Keratinocyte (primary cell): ENCODE data around the gene BCAS3. TPM values are rescaled to one million over a fixed set of nuclear protein-coding genes. Genes with fewer than 3 reads are reported as not detected.

Experiments
- DNase-seq: peaks from one replicate; pipeline ENCODE4 v3.0.0-alpha.2; 2011; ENCODE audit warnings: low read depth, missing footprints, low spot score
- FAIRE-seq: peaks from 2 replicates; lab custom pipeline; 2011; peaks lifted over from hg19 to GRCh38; lab: Jason Lieb, UNC
- H2AFZ ChIP-seq: 2 replicates; pipeline ENCODE4 v1.6.0; 2012; ENCODE audit warnings: low read length, control low read depth, inconsistent platforms; ENCODE audit not compliant: control insufficient read depth
- H3K27ac ChIP-seq: 2 replicates; pipeline ENCODE4 v1.5.1; 2011; ENCODE audit warnings: low read length; ENCODE audit not compliant: control insufficient read depth, insufficient read depth
- H3K27me3 ChIP-seq: 3 replicates; pipeline ENCODE4 v1.6.0; 2011; ENCODE audit warnings: low read length; ENCODE audit not compliant: control insufficient read depth, insufficient read depth; ENCODE audit errors: extremely low read depth
- H3K36me3 ChIP-seq, 2 experiments: 2 replicates in 1 of 2; 3 replicates in 1 of 2; pipeline ENCODE4 v1.5.1; 2011; ENCODE audit warnings: low read length in 2 of 2, mild to moderate bottlenecking in 1 of 2; ENCODE audit not compliant: control insufficient read depth in 2 of 2, insufficient read depth in 2 of 2; ENCODE audit errors: extremely low read depth in 1 of 2
- H3K4me1 ChIP-seq: 3 replicates; pipeline ENCODE4 v1.5.1; 2011; ENCODE audit warnings: low read length; ENCODE audit not compliant: control insufficient read depth, insufficient read depth; ENCODE audit errors: extremely low read depth
- H3K4me2 ChIP-seq: 3 replicates; pipeline ENCODE4 v1.6.0; 2011; ENCODE audit warnings: low read depth, low read length; ENCODE audit not compliant: control insufficient read depth, insufficient read depth; ENCODE audit errors: extremely low read depth
- H3K4me3 ChIP-seq, 3 experiments: fragments of 200-600 bp in 1 of 3; sonication (generic) in 1 of 3; 2 replicates in 2 of 3; 3 replicates in 1 of 3; pipeline ENCODE4 v1.5.1; 2011 to 2016; ENCODE audit warnings: low read length in 3 of 3, mild to moderate bottlenecking in 3 of 3, control low read depth in 2 of 3, inconsistent platforms in 1 of 3, low read depth in 1 of 3, mixed read lengths in 1 of 3, mixed run types in 1 of 3, moderate library complexity in 1 of 3; ENCODE audit not compliant: control insufficient read depth in 2 of 3, insufficient read depth in 2 of 3; ENCODE audit errors: extremely low read depth in 1 of 3
- H3K79me2 ChIP-seq: 2 replicates; pipeline ENCODE4 v1.6.0; 2012; ENCODE audit warnings: low read length; ENCODE audit not compliant: control insufficient read depth, insufficient read depth
- H3K9ac ChIP-seq: 3 replicates; pipeline ENCODE4 v1.6.0; 2011; ENCODE audit warnings: low read length; ENCODE audit not compliant: control insufficient read depth, insufficient read depth; ENCODE audit errors: extremely low read depth
- H3K9me1 ChIP-seq: 3 replicates; pipeline ENCODE4 v1.6.0; 2011; ENCODE audit warnings: low read length; ENCODE audit not compliant: control insufficient read depth, insufficient read depth; ENCODE audit errors: extremely low read depth
- H3K9me3 ChIP-seq: 2 replicates; pipeline ENCODE4 v1.5.1; 2012; ENCODE audit warnings: low read depth, low read length; ENCODE audit not compliant: control insufficient read depth
- H4K20me1 ChIP-seq: 3 replicates; pipeline ENCODE4 v1.6.0; 2011; ENCODE audit warnings: low read length; ENCODE audit not compliant: control insufficient read depth, insufficient read depth; ENCODE audit errors: extremely low read depth
- CTCF ChIP-seq, 3 experiments: IDR thresholded peaks in 1 of 3; conservative IDR thresholded peaks in 1 of 3; optimal IDR thresholded peaks in 1 of 3; 2 replicates in 2 of 3; 3 replicates in 1 of 3; pipeline versions ENCODE3 to v1.5.1; 2011; ENCODE audit warnings: low read length in 3 of 3, mild to moderate bottlenecking in 3 of 3, moderate library complexity in 2 of 3, control low read depth in 1 of 3, inconsistent platforms in 1 of 3; ENCODE audit not compliant: insufficient read depth in 2 of 3; ENCODE audit errors: extremely low read depth in 1 of 3
- EZH2 ChIP-seq: IDR thresholded peaks from one replicate; pipeline ENCODE4 v1.6.1; 2012; ENCODE audit warnings: inconsistent platforms, mild to moderate bottlenecking, low read length, moderate library complexity
- dilution Hi-C: fragments of 300-500 bp; cut with MboI; formaldehyde crosslinking; loops from one replicate; pipeline ENCODE4 v1.7.0; 2020; ENCODE audit warnings: low sequenced_read_pairs; ENCODE audit not compliant: extremely low pct_ligation_motif_present
- polyA plus RNA-seq, 5 experiments: library from polyadenylated mRNA; depleted of rRNA in 3 of 5; stranded (reverse) in 3 of 5; stranded (forward) in 1 of 5; unstranded in 1 of 5; fragments of >200 nt; gene quantifications; 1 replicate in 1 of 5; 2 replicates in 3 of 5; 3 replicates in 1 of 5; pipeline versions ENCODE4 v1.2.1 to v1.2.3, GENCODE V29; 2011 to 2012; ENCODE audit warnings: missing spikeins in 2 of 5, low read depth in 1 of 5, low replicate concordance in 1 of 5

Gene BCAS3
- polyA plus RNA-seq, 1 donor (not counting 4 experiments of a cell fraction or from before 2014, with no cell fraction given), result 11.8 TPM

DNA sequence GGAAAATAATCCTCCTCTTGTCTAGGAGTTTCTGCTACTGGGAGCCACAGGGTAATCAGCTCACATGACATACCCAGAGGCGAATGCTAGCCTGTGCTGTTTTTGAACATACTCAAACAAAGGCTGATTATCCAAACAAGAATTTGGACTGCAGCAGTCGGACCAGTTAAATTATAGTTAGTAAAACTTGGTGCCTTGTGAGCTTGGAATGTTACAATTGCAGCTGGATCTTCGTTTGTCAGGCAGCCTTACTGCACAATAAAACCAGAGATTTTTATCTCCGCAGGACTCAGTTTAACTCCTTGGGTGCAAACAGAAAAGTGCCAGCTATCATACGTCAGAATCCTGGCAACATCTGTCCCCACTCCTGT is 558.2 kb downstream of the BCAS3 start:
- H3K9ac ChIP-seq, result no peak overlapping the region
- H3K79me2 ChIP-seq, result no peaks in the 10 kb centered on the region
- TF ChIP-seq CTCF (optimal IDR thresholded peaks at IDR 0.05 in 1 of 3, IDR thresholded peaks at IDR 0.05 in 1 of 3, conservative IDR thresholded peaks at IDR 0.05 in 1 of 3; ENCODE audit: extremely low read depth in 1 of 3, insufficient read depth in 2 of 3, low read length in 3 of 3) (no peak), EZH2 (no peak)
- no peak overlapping the region for H3K27ac ChIP-seq
- no peaks in the 10 kb centered on the region for H3K9me3 ChIP-seq
- no peak overlapping the region for H3K4me2 ChIP-seq
- no peak for DNase-seq
- no peaks in the 10 kb centered on the region for H4K20me1 ChIP-seq
- no peak overlapping the region for H2AFZ ChIP-seq
- no peak for FAIRE-seq
- dilution Hi-C loops, result no loop called here
- no peak overlapping the region for H3K4me3 ChIP-seq
- no peaks in the 10 kb centered on the region for H3K27me3 ChIP-seq
- no peaks in the 10 kb centered on the region for H3K4me1 ChIP-seq
- H3K9me1 ChIP-seq, result no peaks in the 10 kb centered on the region
- no peaks in the 10 kb centered on the region for H3K36me3 ChIP-seq

GRCh38 chr17:61237275-61237674 is 559.6 kb downstream of the BCAS3 start:
- FAIRE-seq (no peak), DNase-seq (no peak)
- no peak overlapping the region for H2AFZ ChIP-seq
- no peaks in the 10 kb centered on the region for H3K36me3 ChIP-seq
- no peak for TF ChIP-seq CTCF (optimal IDR thresholded peaks at IDR 0.05 in 1 of 3, IDR thresholded peaks at IDR 0.05 in 1 of 3, conservative IDR thresholded peaks at IDR 0.05 in 1 of 3; ENCODE audit: extremely low read depth in 1 of 3, insufficient read depth in 2 of 3, low read length in 3 of 3)
- no peak for TF ChIP-seq EZH2
- no peaks in the 10 kb centered on the region for H3K4me1 ChIP-seq
- dilution Hi-C loops, result no loop called here
- no peak overlapping the region for H3K27ac ChIP-seq
- H3K9ac ChIP-seq, result no peak overlapping the region
- no peaks in the 10 kb centered on the region for H4K20me1 ChIP-seq
- no peaks in the 10 kb centered on the region for H3K9me1 ChIP-seq
- H3K4me3 ChIP-seq, result no peak overlapping the region
- no peaks in the 10 kb centered on the region for H3K79me2 ChIP-seq
- no peaks in the 10 kb centered on the region for H3K27me3 ChIP-seq
- no peak overlapping the region for H3K4me2 ChIP-seq
- H3K9me3 ChIP-seq, result no peaks in the 10 kb centered on the region
